GM12865 (cell line): ENCODE results near the gene OXLD1.

Source experiments
- DNase-seq: peaks from one replicate; pipeline ENCODE4 v3.0.0; 2010; ENCODE audit warnings: low read depth
- H3K4me3 ChIP-seq: 2 replicates; pipeline ENCODE4 v1.5.1; 2011; ENCODE audit warnings: mild to moderate bottlenecking, low read depth, low read length, control low read depth
- CTCF ChIP-seq: IDR thresholded peaks from 2 replicates; pipeline ENCODE4 v1.5.1; 2011; ENCODE audit warnings: low read length, control low read depth, low read depth, inconsistent platforms; ENCODE audit not compliant: insufficient read depth; ENCODE audit errors: missing control alignments

OXLD1 gene

GRCh38 chr17:81648707-81649085 lies 17.7 kb downstream of the OXLD1 start:
- no peak overlapping the region for H3K4me3 ChIP-seq

GRCh38 chr17:81648013-81648706 lies 18.2 kb downstream of the OXLD1 start:
- no peak overlapping the region for H3K4me3 ChIP-seq
- no peak for DNase-seq
- TF ChIP-seq CTCF = no peak

More at GRCh38 chr17:81648707-81649085, 17.7 kb downstream of the OXLD1 start:
- no peak for TF ChIP-seq CTCF
- DNase-seq = no peak

GRCh38 chr17:81647640-81648012 lies 18.8 kb downstream of the OXLD1 start:
- no peak for TF ChIP-seq CTCF
- H3K4me3 ChIP-seq = no peak overlapping the region
- no peak for DNase-seq

- no peak for TF ChIP-seq CTCF
- H3K4me3 ChIP-seq = no peak overlapping the region
- DNase-seq = no peak
Measured at GRCh38 chr17:81646869-81647600, 19.4 kb downstream of the OXLD1 start.

- DNase-seq = no peak
- no peak for TF ChIP-seq CTCF
- no peak overlapping the region for H3K4me3 ChIP-seq
Measured at GRCh38 chr17:81644976-81645952, 21.1 kb downstream of the OXLD1 start.

GRCh38 chr17:81644496-81644895 lies 21.9 kb downstream of the OXLD1 start:
- no peak for TF ChIP-seq CTCF
- no peak overlapping the region for H3K4me3 ChIP-seq
- DNase-seq = no peak
